A673 (cell line): Measurements from ENCODE around the gene VAPA. TPM values are rescaled to one million over a fixed set of nuclear protein-coding genes. Genes with fewer than 3 reads are reported as not detected.

Experiments used
- BruUV-seq: library from RNA; stranded (reverse); fragments of 400-500 nt; replicated peaks from 2 replicates; lab custom pipeline; 2021; lab: Mats Ljungman, UMichigan
- CTCF ChIA-PET: fragments of 300-600 bp; sonication (Branson Sonifier 250); formaldehyde crosslinking; loops from one replicate; lab custom pipeline; 2022; ENCODE audit warnings: antibody characterized with exemption; lab: Charles Lee
- POLR2A ChIA-PET: fragments of 300-600 bp; sonication (Branson Sonifier 250); formaldehyde crosslinking; loops from one replicate; lab custom pipeline; 2022; ENCODE audit warnings: antibody characterized with exemption; ENCODE audit not compliant: low non-redundant PET; lab: Charles Lee
- DNase-seq: peaks from one replicate; pipeline ENCODE4 v3.0.0-alpha.2; 2015; ENCODE audit warnings: low spot score
- H3K27ac ChIP-seq: fragments of 200-600 bp; sonication (generic); 2 replicates; pipeline ENCODE4 v1.5.1; 2016; ENCODE audit warnings: mixed run types, low read depth, mild to moderate bottlenecking, mixed read lengths, antibody characterized with exemption, low read length; ENCODE audit not compliant: poor library complexity, severe bottlenecking
- H3K27me3 ChIP-seq: fragments of 200-600 bp; sonication (generic); replicated peaks from 2 replicates; pipeline ENCODE4 v1.6.1; 2017; ENCODE audit warnings: mixed run types, low read depth, mild to moderate bottlenecking, mixed read lengths, antibody characterized with exemption, low read length; ENCODE audit not compliant: insufficient read depth, poor library complexity
- H3K36me3 ChIP-seq: fragments of 200-600 bp; sonication (generic); 2 replicates; pipeline ENCODE4 v1.6.1; 2016; ENCODE audit warnings: mixed run types, mild to moderate bottlenecking, mixed read lengths, antibody characterized with exemption, low read length; ENCODE audit not compliant: insufficient read depth, poor library complexity, severe bottlenecking
- H3K4me1 ChIP-seq: fragments of 200-600 bp; sonication (generic); 2 replicates; pipeline ENCODE4 v1.6.1; 2017; ENCODE audit warnings: mixed run types, mild to moderate bottlenecking, mixed read lengths, antibody characterized with exemption, low read length; ENCODE audit not compliant: insufficient read depth, poor library complexity, severe bottlenecking
- H3K4me3 ChIP-seq: fragments of 200-600 bp; sonication (generic); 2 replicates; pipeline ENCODE4 v1.5.1; 2016; ENCODE audit warnings: low read depth, mixed run types, mild to moderate bottlenecking, mixed read lengths, low read length; ENCODE audit not compliant: poor library complexity, severe bottlenecking
- H3K9me3 ChIP-seq: fragments of 200-600 bp; sonication (generic); 2 replicates; pipeline ENCODE4 v1.6.1; 2016; ENCODE audit warnings: mixed run types, low read depth, mild to moderate bottlenecking, mixed read lengths, antibody characterized with exemption, low read length; ENCODE audit not compliant: poor library complexity, severe bottlenecking
- EZH2 ChIP-seq: fragments of 200-600 bp; sonication (generic); IDR thresholded peaks from 2 replicates; pipeline ENCODE4 v1.6.1; 2017; ENCODE audit warnings: borderline replicate concordance, low read depth, mild to moderate bottlenecking, mixed read lengths, antibody characterized with exemption, low read length; ENCODE audit not compliant: poor library complexity, severe bottlenecking
- intact Hi-C: fragments of 100-400 bp; cut with micrococcal nuclease; formaldehyde crosslinking; loops from one replicate; pipeline ENCODE4 v1.10.0; 2022; ENCODE audit not compliant: unreplicated experiment
- total RNA-seq: library from RNA; stranded (reverse); gene quantifications from 2 replicates; pipeline ENCODE4 v1.2.3, GENCODE V29; 2021
- TF ChIP-seq, protein P1 (sequence below): fragments of 300-800, 200-600 bp; sonication (generic); conservative IDR thresholded peaks from 2 replicates; pipeline ENCODE4 v1.5.1; 2017; ENCODE audit warnings: low read depth, mild to moderate bottlenecking, antibody characterized with exemption, low read length, moderate library complexity, mixed read lengths

VAPA gene
- total RNA-seq, 1 experiment from 2014 or later: 185 TPM

DNA sequence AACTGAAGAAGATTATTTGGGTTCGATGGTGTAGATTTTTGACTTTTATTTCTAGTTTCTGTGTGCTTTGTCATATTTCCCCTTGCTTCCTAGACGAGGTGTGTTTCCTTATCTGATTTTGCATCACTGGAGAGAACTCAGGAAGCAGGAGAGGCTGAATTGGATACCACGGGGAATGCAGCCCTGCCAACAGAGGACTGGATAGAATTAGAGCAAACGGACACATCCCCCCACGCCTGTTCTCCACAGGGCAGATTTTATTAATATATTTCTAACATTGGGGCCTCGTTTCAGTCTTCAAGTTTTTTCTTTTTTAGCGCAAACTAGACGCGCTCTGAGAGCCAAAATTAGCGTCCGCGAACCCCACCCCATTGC is 678 bp upstream of the VAPA start:
- Histone ChIP-seq H3K36me3 (no peaks in the 10 kb centered on the region), H3K27me3 (no peaks in the 10 kb centered on the region), H3K4me1 (peaks cover 25% of the 10 kb centered on the region), H3K4me3 (peak overlapping the region; percentile 93), H3K9me3 (no peaks in the 10 kb centered on the region), H3K27ac (peak overlapping the region; percentile 96)
- no peak for DNase-seq
- POLR2A ChIA-PET: interaction anchor here (0.6 to 0.9 kb wide), 2 partner anchors 36 to 63 kb away, joined by 3 to 5 read pairs; no protein-coding TSS in a partner anchor
- intact Hi-C loops: no loop called here
- CTCF ChIA-PET: interaction anchor here (0.9 kb wide), 1 partner anchor 82 kb away, joined by 3 read pairs; no protein-coding TSS in a partner anchor
- no TSS peak for BruUV-seq
- no peak for TF ChIP-seq EZH2
- TF ChIP-seq, protein P1, sequence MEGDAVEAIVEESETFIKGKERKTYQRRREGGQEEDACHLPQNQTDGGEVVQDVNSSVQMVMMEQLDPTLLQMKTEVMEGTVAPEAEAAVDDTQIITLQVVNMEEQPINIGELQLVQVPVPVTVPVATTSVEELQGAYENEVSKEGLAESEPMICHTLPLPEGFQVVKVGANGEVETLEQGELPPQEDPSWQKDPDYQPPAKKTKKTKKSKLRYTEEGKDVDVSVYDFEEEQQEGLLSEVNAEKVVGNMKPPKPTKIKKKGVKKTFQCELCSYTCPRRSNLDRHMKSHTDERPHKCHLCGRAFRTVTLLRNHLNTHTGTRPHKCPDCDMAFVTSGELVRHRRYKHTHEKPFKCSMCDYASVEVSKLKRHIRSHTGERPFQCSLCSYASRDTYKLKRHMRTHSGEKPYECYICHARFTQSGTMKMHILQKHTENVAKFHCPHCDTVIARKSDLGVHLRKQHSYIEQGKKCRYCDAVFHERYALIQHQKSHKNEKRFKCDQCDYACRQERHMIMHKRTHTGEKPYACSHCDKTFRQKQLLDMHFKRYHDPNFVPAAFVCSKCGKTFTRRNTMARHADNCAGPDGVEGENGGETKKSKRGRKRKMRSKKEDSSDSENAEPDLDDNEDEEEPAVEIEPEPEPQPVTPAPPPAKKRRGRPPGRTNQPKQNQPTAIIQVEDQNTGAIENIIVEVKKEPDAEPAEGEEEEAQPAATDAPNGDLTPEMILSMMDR: no peak

DNA sequence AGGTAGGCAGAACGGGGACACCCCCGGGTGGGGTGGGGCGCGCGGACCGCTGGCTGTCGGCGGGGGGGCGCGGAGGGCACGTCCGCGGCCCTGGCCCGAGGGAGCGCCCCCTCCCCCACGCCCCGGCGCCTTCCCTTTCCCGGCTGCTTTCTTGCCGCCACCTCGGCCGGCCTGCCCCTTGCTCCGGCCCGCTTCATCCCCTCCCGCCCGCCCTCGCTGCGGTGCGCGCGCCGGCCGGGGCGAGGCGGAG is 443 bp downstream of the VAPA start:
- peak overlapping the region; percentile 93 for H3K4me3 ChIP-seq
- no TSS peak for BruUV-seq
- no peaks in the 10 kb centered on the region for H3K36me3 ChIP-seq
- no peaks in the 10 kb centered on the region for H3K9me3 ChIP-seq
- no peak for DNase-seq
- TF ChIP-seq, protein P1: no peak
- no peak for TF ChIP-seq EZH2
- peaks cover 36% of the 10 kb centered on the region for H3K4me1 ChIP-seq
- ChIA-PET CTCF (no interaction called here), POLR2A (interaction anchor here (0.9 kb wide), 1 partner anchor 37 kb away, joined by 3 read pairs; no protein-coding TSS in a partner anchor)
- intact Hi-C loops: no loop called here
- peak overlapping the region; percentile 96 for H3K27ac ChIP-seq
- H3K27me3 ChIP-seq: no peaks in the 10 kb centered on the region

DNA sequence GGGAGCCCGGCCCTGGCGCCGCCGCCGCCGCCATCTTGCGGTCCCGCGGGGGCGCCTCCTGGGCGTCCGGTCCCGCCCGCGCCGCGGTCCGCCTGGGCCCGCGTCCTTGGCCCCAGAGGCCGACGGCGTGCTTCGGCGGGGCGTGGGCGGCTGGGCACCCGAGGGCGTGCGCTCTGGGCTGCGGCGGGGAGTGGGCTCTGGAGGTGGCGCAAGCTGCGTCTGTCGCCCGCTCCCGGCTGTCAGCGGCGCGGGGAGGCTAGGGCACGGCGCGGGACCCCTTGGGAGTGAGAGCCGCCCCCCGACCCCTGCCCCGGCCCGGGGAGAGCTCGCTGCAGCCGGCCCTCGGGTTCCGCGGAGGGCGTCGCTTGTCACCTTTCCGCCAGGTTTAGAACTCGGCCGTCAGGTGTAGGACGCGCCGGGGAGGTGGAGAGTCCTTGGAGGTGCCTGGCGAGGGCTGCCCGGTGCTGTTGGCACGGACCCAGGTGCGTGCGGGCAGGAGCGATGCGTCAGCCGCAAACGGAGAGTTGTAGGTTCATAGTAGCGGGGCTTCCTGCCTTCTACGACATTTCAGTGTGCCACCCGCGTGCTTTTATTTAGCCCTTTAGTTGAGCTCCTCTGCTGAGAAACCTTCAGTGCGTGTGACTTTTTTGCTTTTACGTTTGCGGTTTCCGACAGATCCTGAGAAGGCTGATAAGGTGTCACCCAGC is 921 bp downstream of the VAPA start:
- intact Hi-C loops: no loop called here
- peak; percentile 66 for DNase-seq
- BruUV-seq: no TSS peak
- no peaks in the 10 kb centered on the region for H3K9me3 ChIP-seq
- peaks cover 41% of the 10 kb centered on the region for H3K4me1 ChIP-seq
- ChIA-PET POLR2A (interaction anchor here (0.6 kb wide), 1 partner anchor 548 kb away, joined by 8 read pairs; no protein-coding TSS in a partner anchor), CTCF (no interaction called here)
- no peaks in the 10 kb centered on the region for H3K27me3 ChIP-seq
- no peaks in the 10 kb centered on the region for H3K36me3 ChIP-seq
- H3K4me3 ChIP-seq: peak overlapping the region; percentile 93
- H3K27ac ChIP-seq: peak overlapping the region; percentile 96
- TF ChIP-seq EZH2: no peak
- TF ChIP-seq, protein P1: no peak
